ENCODE data around the gene COL23A1.

Gene COL23A1

DNA sequence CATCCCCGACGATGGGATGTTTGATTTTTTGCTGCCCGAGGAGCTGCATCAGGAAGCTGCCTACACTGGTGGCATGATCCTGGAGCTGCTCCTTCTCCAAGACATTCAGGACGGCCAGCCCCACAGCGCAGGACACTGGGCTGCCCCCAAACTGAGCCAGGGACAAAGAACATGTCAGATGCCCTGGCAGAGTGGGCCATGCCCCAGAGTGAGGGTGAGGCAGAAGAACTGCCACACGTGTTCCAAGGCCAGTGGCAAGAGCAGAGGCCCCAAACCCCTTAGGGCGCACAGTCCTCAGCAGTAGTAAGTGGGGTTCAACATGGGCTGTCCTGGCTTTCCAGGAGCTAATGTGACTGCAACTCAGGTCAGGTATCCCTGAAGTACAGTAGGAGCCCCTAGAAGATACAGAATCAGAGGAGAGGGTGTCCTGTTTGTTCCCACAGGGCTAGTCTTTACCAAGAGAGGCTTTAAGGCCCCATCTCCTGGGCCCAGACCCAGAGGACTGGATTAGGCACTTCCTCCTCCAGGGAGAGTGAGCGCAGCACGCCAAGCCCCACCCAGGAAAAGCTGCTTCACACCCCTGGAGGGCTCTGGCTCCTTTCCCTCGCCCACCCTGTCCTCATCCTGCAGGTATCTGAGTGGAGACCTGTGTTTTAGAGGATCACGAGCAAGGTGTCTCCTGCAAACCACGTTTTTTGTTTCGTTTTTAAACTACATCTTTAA is 374.8 kb downstream of the COL23A1 start:
- no peak overlapping the region for H3K4me3 Mint-ChIP-seq
- H3K9me3 Mint-ChIP-seq, result no peaks in the 10 kb centered on the region
- peaks cover 65% of the 10 kb centered on the region for H3K36me3 Mint-ChIP-seq (ENCODE audit: low read depth)
- H3K4me1 Mint-ChIP-seq (ENCODE audit: low read depth), result peaks cover 11% of the 10 kb centered on the region
- H3K27ac Mint-ChIP-seq, result peak overlapping the region; percentile 43
- H3K27me3 Mint-ChIP-seq, result no peaks in the 10 kb centered on the region

GRCh38 chr5:178214160-178214803 is 375.9 kb downstream of the COL23A1 start:
- Mint-ChIP-seq H3K36me3 (ENCODE audit: low read depth) (peaks cover 69% of the 10 kb centered on the region), H3K4me3 (no peak overlapping the region), H3K27me3 (no peaks in the 10 kb centered on the region), H3K9me3 (no peaks in the 10 kb centered on the region), H3K4me1 (ENCODE audit: low read depth) (peaks cover 16% of the 10 kb centered on the region), H3K27ac (peak overlapping the region; percentile 43)

DNA sequence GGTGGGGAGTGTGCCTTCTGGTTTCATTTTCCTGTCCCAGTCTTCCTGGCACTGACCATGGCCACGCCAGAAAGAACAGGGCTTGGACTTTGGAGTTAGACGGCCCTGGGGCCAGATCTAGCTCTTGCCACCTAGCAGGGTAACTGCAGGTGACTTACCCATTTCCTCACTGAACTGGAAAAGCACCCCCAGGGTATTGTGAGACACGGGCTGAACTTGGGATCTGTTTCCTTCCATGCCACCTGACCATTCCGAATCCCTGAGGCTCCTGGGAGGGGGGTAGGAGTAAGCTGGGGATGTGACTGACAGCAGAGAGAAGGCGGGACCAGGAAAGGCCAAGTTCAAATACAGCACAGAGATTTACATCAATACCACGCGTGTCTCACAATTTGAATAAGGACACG is 376.4 kb downstream of the COL23A1 start:
- Mint-ChIP-seq H3K4me1 (ENCODE audit: low read depth) (peaks cover 20% of the 10 kb centered on the region), H3K9me3 (no peaks in the 10 kb centered on the region), H3K27me3 (no peaks in the 10 kb centered on the region), H3K36me3 (ENCODE audit: low read depth) (peaks cover 69% of the 10 kb centered on the region), H3K27ac (peak overlapping the region; percentile 43), H3K4me3 (no peak overlapping the region)

DNA sequence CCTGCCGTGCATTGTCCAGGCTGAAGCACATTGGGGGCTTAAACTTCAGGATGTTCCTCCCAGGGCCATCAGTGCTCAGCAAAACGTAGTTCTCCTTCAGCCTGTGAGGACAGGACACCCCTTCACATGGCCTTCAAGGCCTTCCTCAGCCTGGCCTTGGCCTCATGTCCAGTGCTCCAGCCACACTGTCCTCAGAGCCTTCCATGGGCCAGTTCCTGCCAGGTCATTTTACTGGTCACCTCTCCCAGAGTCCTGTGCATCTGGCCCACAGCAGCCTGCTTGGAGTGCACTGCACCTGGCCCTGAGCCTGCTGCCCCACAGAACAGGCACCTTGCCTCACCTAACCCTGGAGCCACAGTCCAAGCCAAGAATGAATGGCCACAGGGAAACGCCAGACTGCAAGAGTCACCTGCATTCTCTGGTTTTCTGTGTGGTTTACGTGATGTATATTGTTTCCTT is 377.2 kb downstream of the COL23A1 start:
- Mint-ChIP-seq H3K4me1 (ENCODE audit: low read depth) (peaks cover 27% of the 10 kb centered on the region), H3K36me3 (ENCODE audit: low read depth) (peaks cover 70% of the 10 kb centered on the region), H3K27me3 (no peaks in the 10 kb centered on the region), H3K4me3 (no peak overlapping the region), H3K9me3 (no peaks in the 10 kb centered on the region), H3K27ac (peak overlapping the region; percentile 54)

DNA sequence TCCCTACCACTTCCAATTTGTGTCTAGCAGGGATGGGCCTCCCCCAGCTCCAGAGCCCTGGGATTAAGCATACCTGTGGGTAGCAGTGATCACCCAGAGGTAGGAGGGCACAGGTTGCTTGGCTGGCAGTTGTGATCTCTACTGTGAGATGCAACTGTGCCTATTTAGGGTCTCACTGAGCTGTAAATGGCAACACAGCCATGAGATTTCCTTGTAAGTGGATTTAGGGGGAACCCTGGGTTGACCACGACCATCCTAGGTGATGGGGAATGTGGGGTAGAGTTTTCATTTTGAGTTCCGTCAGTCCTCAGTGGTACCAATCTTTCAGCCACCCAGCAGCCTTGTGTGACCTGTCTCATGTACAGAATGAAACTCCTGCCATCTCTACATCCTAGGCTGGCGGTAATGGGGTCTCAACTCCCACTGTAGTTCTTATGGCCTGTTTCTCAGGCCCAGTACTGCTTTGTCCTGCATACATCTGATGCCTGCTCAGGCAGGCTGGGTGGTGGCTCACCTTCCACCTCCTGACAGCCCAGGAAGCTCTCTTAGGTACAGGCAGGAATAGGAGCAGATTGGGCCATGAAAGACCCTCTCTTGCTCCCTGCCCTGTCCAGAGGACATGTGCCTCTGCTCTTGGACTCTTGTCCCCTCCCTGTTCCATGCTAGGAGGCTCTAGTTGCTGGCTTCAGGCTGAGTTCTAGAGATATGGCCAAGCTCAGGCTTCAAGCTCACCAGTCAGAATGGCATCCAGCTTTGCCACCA is 377.8 kb downstream of the COL23A1 start:
- no peak overlapping the region for H3K4me3 Mint-ChIP-seq
- H3K27ac Mint-ChIP-seq, result peak overlapping the region; percentile 76
- peaks cover 76% of the 10 kb centered on the region for H3K36me3 Mint-ChIP-seq (ENCODE audit: low read depth)
- peaks cover 33% of the 10 kb centered on the region for H3K4me1 Mint-ChIP-seq (ENCODE audit: low read depth)
- no peaks in the 10 kb centered on the region for H3K27me3 Mint-ChIP-seq
- no peaks in the 10 kb centered on the region for H3K9me3 Mint-ChIP-seq

DNA sequence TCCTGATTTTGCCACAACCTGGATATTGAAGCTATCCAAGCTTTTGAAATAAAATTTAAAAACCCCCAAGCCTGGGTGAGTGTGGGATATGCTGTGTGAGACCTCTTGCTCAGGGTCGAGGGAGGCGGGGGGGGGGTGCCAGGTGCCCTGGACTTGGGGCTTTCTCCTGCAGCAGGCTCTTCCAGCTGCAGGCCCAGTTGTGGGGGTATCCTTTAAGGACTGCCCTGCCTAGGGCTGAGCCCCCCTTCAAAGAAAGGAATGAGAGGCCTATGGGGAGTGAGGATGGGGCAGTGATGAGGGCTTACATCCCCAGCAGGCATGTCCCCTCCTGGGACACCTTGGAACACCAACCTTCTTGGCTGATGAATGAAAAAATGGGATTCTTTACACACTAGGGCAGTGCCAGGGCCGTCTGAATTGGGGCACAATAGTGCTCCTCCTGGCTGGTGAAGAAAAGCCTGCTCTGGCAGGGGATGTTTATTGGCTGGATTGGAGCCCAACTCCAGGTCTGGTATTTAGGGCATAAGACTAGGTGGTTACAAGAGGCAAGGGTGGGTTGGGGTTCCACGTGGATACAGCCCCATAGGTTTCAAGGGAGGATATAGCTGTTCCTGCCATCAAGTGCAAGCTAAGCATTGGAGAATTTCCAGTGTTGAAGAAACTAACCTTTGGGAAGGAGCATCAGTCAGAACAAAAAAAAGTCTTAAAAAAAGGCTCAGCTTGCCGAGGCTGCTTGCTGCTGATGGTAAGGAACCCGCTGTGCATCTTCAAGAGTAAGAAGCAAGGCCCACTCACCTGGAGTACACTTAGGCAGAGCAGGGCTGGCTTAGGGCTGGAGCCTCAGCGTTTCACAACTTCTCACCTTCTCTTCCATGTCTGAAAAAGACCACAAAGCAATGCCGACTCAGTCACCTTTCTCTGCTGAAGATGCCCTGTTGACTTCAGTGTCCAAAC is 378.8 kb downstream of the COL23A1 start:
- peak overlapping the region; percentile 23 for H3K4me3 Mint-ChIP-seq
- peaks cover 44% of the 10 kb centered on the region for H3K4me1 Mint-ChIP-seq (ENCODE audit: low read depth)
- H3K9me3 Mint-ChIP-seq, result no peaks in the 10 kb centered on the region
- H3K36me3 Mint-ChIP-seq (ENCODE audit: low read depth), result peaks cover 77% of the 10 kb centered on the region
- H3K27ac Mint-ChIP-seq, result peak overlapping the region; percentile 76
- H3K27me3 Mint-ChIP-seq, result no peaks in the 10 kb centered on the region

- peak overlapping the region; percentile 76 for H3K27ac Mint-ChIP-seq
- no peaks in the 10 kb centered on the region for H3K27me3 Mint-ChIP-seq
- H3K4me1 Mint-ChIP-seq (ENCODE audit: low read depth), result peaks cover 50% of the 10 kb centered on the region
- H3K9me3 Mint-ChIP-seq, result no peaks in the 10 kb centered on the region
- peaks cover 79% of the 10 kb centered on the region for H3K36me3 Mint-ChIP-seq (ENCODE audit: low read depth)
- H3K4me3 Mint-ChIP-seq, result no peak overlapping the region
Measured at GRCh38 chr5:178210686-178211085, 379.5 kb downstream of the COL23A1 start.

- Mint-ChIP-seq H3K36me3 (ENCODE audit: low read depth) (peaks cover 84% of the 10 kb centered on the region), H3K27me3 (no peaks in the 10 kb centered on the region), H3K4me1 (ENCODE audit: low read depth) (peaks cover 52% of the 10 kb centered on the region), H3K4me3 (peak overlapping the region; percentile 17), H3K9me3 (no peaks in the 10 kb centered on the region), H3K27ac (peak overlapping the region; percentile 70)
Measured at GRCh38 chr5:178210073-178210535, 380.1 kb downstream of the COL23A1 start.

GRCh38 chr5:178209334-178210072 is 380.7 kb downstream of the COL23A1 start:
- Mint-ChIP-seq H3K36me3 (ENCODE audit: low read depth) (peaks cover 84% of the 10 kb centered on the region), H3K4me1 (ENCODE audit: low read depth) (peaks cover 52% of the 10 kb centered on the region), H3K4me3 (peak overlapping the region; percentile 11), H3K27me3 (no peaks in the 10 kb centered on the region), H3K9me3 (no peaks in the 10 kb centered on the region), H3K27ac (peak overlapping the region; percentile 70)

- no peaks in the 10 kb centered on the region for H3K9me3 Mint-ChIP-seq
- peaks cover 58% of the 10 kb centered on the region for H3K4me1 Mint-ChIP-seq (ENCODE audit: low read depth)
- peaks cover 3% of the 10 kb centered on the region for H3K27me3 Mint-ChIP-seq
- peaks cover 84% of the 10 kb centered on the region for H3K36me3 Mint-ChIP-seq (ENCODE audit: low read depth)
- peak overlapping the region; percentile 11 for H3K4me3 Mint-ChIP-seq
- peak overlapping the region; percentile 70 for H3K27ac Mint-ChIP-seq
Measured at GRCh38 chr5:178208540-178209227, 381.5 kb downstream of the COL23A1 start.

DNA sequence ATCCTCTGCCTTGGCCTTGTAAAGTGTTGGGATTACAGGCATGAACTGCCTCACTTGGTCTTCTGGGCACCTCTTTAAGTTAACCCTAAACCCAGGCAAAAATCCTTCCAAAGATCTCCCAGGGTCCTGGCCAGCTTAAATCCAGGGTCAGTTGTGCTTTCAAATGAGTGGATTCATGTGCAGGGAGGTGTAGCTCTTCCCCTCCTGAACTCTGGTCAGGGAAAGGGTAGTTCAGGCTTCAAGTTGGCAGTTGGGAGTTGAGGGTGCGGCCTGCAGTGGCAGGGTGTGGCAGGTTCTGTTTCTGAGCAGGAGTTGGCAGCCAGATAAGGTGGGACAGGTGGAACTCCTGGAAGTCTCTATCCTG is 382.3 kb downstream of the COL23A1 start:
- no peaks in the 10 kb centered on the region for H3K9me3 Mint-ChIP-seq
- peaks cover 77% of the 10 kb centered on the region for H3K36me3 Mint-ChIP-seq (ENCODE audit: low read depth)
- peaks cover 54% of the 10 kb centered on the region for H3K4me1 Mint-ChIP-seq (ENCODE audit: low read depth)
- peaks cover 3% of the 10 kb centered on the region for H3K27me3 Mint-ChIP-seq
- H3K4me3 Mint-ChIP-seq, result peak overlapping the region; percentile 100
- H3K27ac Mint-ChIP-seq, result peak overlapping the region; percentile 87

- peaks cover 75% of the 10 kb centered on the region for H3K36me3 Mint-ChIP-seq (ENCODE audit: low read depth)
- peak overlapping the region; percentile 100 for H3K4me3 Mint-ChIP-seq
- peak overlapping the region; percentile 87 for H3K27ac Mint-ChIP-seq
- H3K4me1 Mint-ChIP-seq (ENCODE audit: low read depth), result peaks cover 54% of the 10 kb centered on the region
- no peaks in the 10 kb centered on the region for H3K9me3 Mint-ChIP-seq
- peaks cover 3% of the 10 kb centered on the region for H3K27me3 Mint-ChIP-seq
Measured at GRCh38 chr5:178207183-178207916, 382.8 kb downstream of the COL23A1 start.
